Measurements from ENCODE around the gene PSMC1. TPM values are rescaled to one million over a fixed set of nuclear protein-coding genes. Genes with fewer than 3 reads are reported as not detected.
A peak's percentile ranks its signal among the peaks of the same experiment; 100 is the strongest.
"Not testable (repeated sequence)": the region's sequence is repeated elsewhere in the genome, so short reads cannot be mapped to it uniquely, and the experiment has no call there.

PSMC1 gene
- 100 to 1,000 TPM; 108 to 122 TPM for total RNA-seq
- polyA plus RNA-seq (2013, experiment 1 of 2) = 139 TPM
- 143 TPM for polyA plus RNA-seq (2013, experiment 2 of 2)
- long read RNA-seq, experiment 1, full-length matches to known transcripts = 15 of 63 reads
- long read RNA-seq, experiment 1, partial matches to known transcripts = 41 of 63 reads
- long read RNA-seq, experiment 1, other reads (novel, unspliced or antisense) = 7 of 63 reads
- long read RNA-seq, experiment 2, full-length matches to known transcripts = 50 of 57 reads
- long read RNA-seq, experiment 2, partial matches to known transcripts = 0 of 57 reads
- long read RNA-seq, experiment 2, other reads (novel, unspliced or antisense) = 7 of 57 reads
- long read RNA-seq, experiment 3, full-length matches to known transcripts = 613 of 661 reads
- long read RNA-seq, experiment 3, partial matches to known transcripts = 28 of 661 reads
- long read RNA-seq, experiment 3, other reads (novel, unspliced or antisense) = 20 of 661 reads
- long read RNA-seq, experiment 4, full-length matches to known transcripts = 207 of 231 reads
- long read RNA-seq, experiment 4, partial matches to known transcripts = 14 of 231 reads
- long read RNA-seq, experiment 4, other reads (novel, unspliced or antisense) = 10 of 231 reads

- Mint-ChIP-seq H3K36me3 (ENCODE audit: low read depth) (peaks cover 31% of the 10 kb centered on the region), H3K4me1 (peaks cover 12% of the 10 kb centered on the region), H3K27me3 (ENCODE audit: insufficient read depth) (peaks cover 36% of the 10 kb centered on the region), H3K27ac (peak within 1 kb of the TSS; percentile 94), H3K4me3 (peak within 1 kb of the TSS; percentile 88), H3K9me3 (peaks cover 2% of the 10 kb centered on the region)
- Histone ChIP-seq H3K27ac (ENCODE audit: low read depth, low read length) (peak within 1 kb of the TSS; percentile 86), H3K9ac (ENCODE audit: extremely low read depth, low read length, poor library complexity, severe bottlenecking) (peak within 1 kb of the TSS; percentile 96), H3K9me3 (ENCODE audit: control insufficient read depth, low read length) (no peaks in the 10 kb centered on the region), H3K4me3 (ENCODE audit: low read length) (peak within 1 kb of the TSS; percentile 98), H3K36me3 (ENCODE audit: control insufficient read depth, insufficient read depth, low read length) (peaks cover 35% of the 10 kb centered on the region), H3K4me1 (ENCODE audit: control insufficient read depth, insufficient read depth, low read length) (no peaks in the 10 kb centered on the region), H3K27me3 (ENCODE audit: control insufficient read depth, insufficient read depth, low read length, poor library complexity, severe bottlenecking) (peaks cover 31% of the 10 kb centered on the region)
- TF ChIP-seq, protein P1, sequence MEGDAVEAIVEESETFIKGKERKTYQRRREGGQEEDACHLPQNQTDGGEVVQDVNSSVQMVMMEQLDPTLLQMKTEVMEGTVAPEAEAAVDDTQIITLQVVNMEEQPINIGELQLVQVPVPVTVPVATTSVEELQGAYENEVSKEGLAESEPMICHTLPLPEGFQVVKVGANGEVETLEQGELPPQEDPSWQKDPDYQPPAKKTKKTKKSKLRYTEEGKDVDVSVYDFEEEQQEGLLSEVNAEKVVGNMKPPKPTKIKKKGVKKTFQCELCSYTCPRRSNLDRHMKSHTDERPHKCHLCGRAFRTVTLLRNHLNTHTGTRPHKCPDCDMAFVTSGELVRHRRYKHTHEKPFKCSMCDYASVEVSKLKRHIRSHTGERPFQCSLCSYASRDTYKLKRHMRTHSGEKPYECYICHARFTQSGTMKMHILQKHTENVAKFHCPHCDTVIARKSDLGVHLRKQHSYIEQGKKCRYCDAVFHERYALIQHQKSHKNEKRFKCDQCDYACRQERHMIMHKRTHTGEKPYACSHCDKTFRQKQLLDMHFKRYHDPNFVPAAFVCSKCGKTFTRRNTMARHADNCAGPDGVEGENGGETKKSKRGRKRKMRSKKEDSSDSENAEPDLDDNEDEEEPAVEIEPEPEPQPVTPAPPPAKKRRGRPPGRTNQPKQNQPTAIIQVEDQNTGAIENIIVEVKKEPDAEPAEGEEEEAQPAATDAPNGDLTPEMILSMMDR (conservative IDR thresholded peaks at IDR 0.05) = no peak
- 0 to 1% methylated on average over 19 to 53 of the region's 55 CpGs for WGBS, 2 experiments (ENCODE audit: insufficient coverage in 1 of 2, insufficient read length in 1 of 2)
- peak; percentile 96 for DNase-seq
These were observed at the start of gene PSMC1 for GRCh38 chr14:90256354-90257131. Gene PSMC1, plus strand, starts transcription at chr14:90256553. Its CDS starts 45 bp downstream, at chr14:90256598.

DNA sequence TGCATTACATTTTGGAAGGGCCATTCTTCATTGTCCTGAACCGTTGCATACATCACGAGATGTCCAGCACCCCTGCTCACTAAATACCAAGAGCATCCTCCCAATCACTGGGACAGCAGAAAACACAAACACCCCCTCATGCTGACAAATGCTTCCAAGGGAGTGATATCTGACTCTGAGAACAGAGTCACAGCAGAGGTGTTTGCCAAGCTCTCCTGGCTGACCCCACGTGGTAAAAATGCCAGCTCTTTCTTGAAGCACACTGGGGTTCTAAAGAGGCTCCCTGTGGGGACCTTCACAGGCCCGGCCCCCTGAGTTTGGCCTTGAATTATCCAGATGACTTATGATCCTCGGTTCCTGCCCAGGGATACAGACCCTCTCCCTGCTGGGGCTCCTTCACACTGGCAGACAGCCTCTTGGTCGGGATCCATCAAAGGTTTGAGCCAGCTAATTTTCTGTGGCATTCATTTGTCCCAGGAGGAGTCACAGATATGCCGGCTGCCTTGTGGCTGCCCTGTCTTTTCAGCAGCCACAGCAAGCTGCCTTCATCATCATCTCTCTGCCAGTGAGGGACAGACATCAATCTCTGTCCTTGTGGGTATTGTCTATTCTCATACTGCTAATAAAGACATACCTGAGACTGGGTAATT is 43.1 kb upstream of the PSMC1 start:
- peaks cover 7% of the 10 kb centered on the region for H3K27me3 ChIP-seq (ENCODE audit: control insufficient read depth, insufficient read depth, low read length, poor library complexity, severe bottlenecking)
- H3K9me3 Mint-ChIP-seq = peaks cover 37% of the 10 kb centered on the region
- peaks cover 2% of the 10 kb centered on the region for H3K36me3 Mint-ChIP-seq (ENCODE audit: low read depth)
- no peaks in the 10 kb centered on the region for H3K4me1 Mint-ChIP-seq
- H3K27ac ChIP-seq (ENCODE audit: low read depth, low read length) = no peak overlapping the region
- H3K4me3 Mint-ChIP-seq = no peak overlapping the region
- no peaks in the 10 kb centered on the region for H3K4me1 ChIP-seq (ENCODE audit: control insufficient read depth, insufficient read depth, low read length)
- no peak for DNase-seq
- H3K4me3 ChIP-seq (ENCODE audit: low read length) = no peak overlapping the region
- H3K9me3 ChIP-seq (ENCODE audit: control insufficient read depth, low read length) = peaks cover 16% of the 10 kb centered on the region
- WGBS, 2 experiments (ENCODE audit: insufficient coverage in 1 of 2, insufficient read length in 1 of 2) = 71 to 87% methylated on average over 4 to 7 of the region's 7 CpGs
- H3K27ac Mint-ChIP-seq = no peak overlapping the region
- H3K27me3 Mint-ChIP-seq (ENCODE audit: insufficient read depth) = peaks cover 23% of the 10 kb centered on the region
- no peaks in the 10 kb centered on the region for H3K36me3 ChIP-seq (ENCODE audit: control insufficient read depth, insufficient read depth, low read length)
- TF ChIP-seq, protein P1 (conservative IDR thresholded peaks at IDR 0.05) = no peak
- no peak overlapping the region for H3K9ac ChIP-seq (ENCODE audit: extremely low read depth, low read length, poor library complexity, severe bottlenecking)

GRCh38 chr14:90228478-90228877 is 27.9 kb upstream of the PSMC1 start:
- TF ChIP-seq, protein P1 (conservative IDR thresholded peaks at IDR 0.05) = no peak
- H3K27ac Mint-ChIP-seq = no peak overlapping the region
- H3K36me3 Mint-ChIP-seq (ENCODE audit: low read depth) = no peaks in the 10 kb centered on the region
- no peak for DNase-seq
- peaks cover 1% of the 10 kb centered on the region for H3K9me3 ChIP-seq (ENCODE audit: control insufficient read depth, low read length)
- H3K27me3 Mint-ChIP-seq (ENCODE audit: insufficient read depth) = peaks cover 33% of the 10 kb centered on the region
- H3K9ac ChIP-seq (ENCODE audit: extremely low read depth, low read length, poor library complexity, severe bottlenecking) = no peak overlapping the region
- no peak overlapping the region for H3K27ac ChIP-seq (ENCODE audit: low read depth, low read length)
- H3K4me3 Mint-ChIP-seq = no peak overlapping the region
- WGBS, 2 experiments (ENCODE audit: insufficient coverage in 1 of 2, insufficient read length in 1 of 2) = 76 to 92% methylated on average over 4 of the region's 4 CpGs
- H3K9me3 Mint-ChIP-seq = peaks cover 6% of the 10 kb centered on the region
- no peaks in the 10 kb centered on the region for H3K4me1 Mint-ChIP-seq
- no peaks in the 10 kb centered on the region for H3K27me3 ChIP-seq (ENCODE audit: control insufficient read depth, insufficient read depth, low read length, poor library complexity, severe bottlenecking)
- no peaks in the 10 kb centered on the region for H3K36me3 ChIP-seq (ENCODE audit: control insufficient read depth, insufficient read depth, low read length)
- no peaks in the 10 kb centered on the region for H3K4me1 ChIP-seq (ENCODE audit: control insufficient read depth, insufficient read depth, low read length)
- no peak overlapping the region for H3K4me3 ChIP-seq (ENCODE audit: low read length)

- H3K4me3 Mint-ChIP-seq; H3K4me3 ChIP-seq (ENCODE audit: low read length); H3K9ac ChIP-seq (ENCODE audit: extremely low read depth, low read length, poor library complexity, severe bottlenecking); DNase-seq; H3K36me3 Mint-ChIP-seq (ENCODE audit: low read depth); H3K4me1 Mint-ChIP-seq; H3K27me3 ChIP-seq (ENCODE audit: control insufficient read depth, insufficient read depth, low read length, poor library complexity, severe bottlenecking); H3K27ac Mint-ChIP-seq; H3K9me3 Mint-ChIP-seq; H3K4me1 ChIP-seq (ENCODE audit: control insufficient read depth, insufficient read depth, low read length); H3K36me3 ChIP-seq (ENCODE audit: control insufficient read depth, insufficient read depth, low read length); H3K27ac ChIP-seq (ENCODE audit: low read depth, low read length); H3K9me3 ChIP-seq (ENCODE audit: control insufficient read depth, low read length): not testable (repeated sequence)
- WGBS, 2 experiments (ENCODE audit: insufficient coverage in 1 of 2, insufficient read length in 1 of 2) = 91 to 93% methylated on average over 1 of the region's 1 CpG
- peaks cover 27% of the 10 kb centered on the region for H3K27me3 Mint-ChIP-seq (ENCODE audit: insufficient read depth)
These were observed 26.4 kb upstream of the PSMC1 start for GRCh38 chr14:90229942-90230341.
